ENCODE results near the gene ETV7. TPM values are rescaled to one million over a fixed set of nuclear protein-coding genes. Genes with fewer than 3 reads are reported as not detected.

ETV7 gene
- total and polyA plus RNA-seq, 12 donors, result 0.10 to 5.9 (median 0.17) TPM; not detected in 5

GRCh38 chr6:36368921-36369865 is 18.3 kb downstream of the ETV7 start:
- Histone ChIP-seq H3K4me3 (no peak overlapping the region), H3K27ac (no peak overlapping the region), H3K27me3 (peaks cover 0 to 16% (median 0%) of the 10 kb centered on the region in 7 donors), H3K4me1 (peaks cover 0 to 15% (median 0%) of the 10 kb centered on the region in 9 donors), H3K36me3 (peaks cover 0 to 33% (median 0%) of the 10 kb centered on the region in 9 donors), H3K9me3 (no peaks in the 10 kb centered on the region)
- 90% methylated on average over 14 of the region's 14 CpGs for WGBS, 2 donors
- DNase-seq, result no peak
- no peak for ATAC-seq
- TF ChIP-seq CTCF (IDR thresholded peaks at IDR 0.05), result no peak
- intact Hi-C loops (cut with DNase I), result loop anchor here in 4 of 10 donors (10.0 kb wide), 2 partner anchors 244 to 344 kb away; partner anchors contain the start of genes MAPK14 (in 2 of the 4) and SLC26A8 (in 2 of the 4)

GRCh38 chr6:36368421-36368820 is 19.0 kb downstream of the ETV7 start:
- no peak for ATAC-seq
- WGBS, 2 donors, result 82 to 84% methylated on average over 1 of the region's 1 CpG
- Histone ChIP-seq H3K4me3 (no peak overlapping the region), H3K4me1 (peaks cover 0 to 15% (median 0%) of the 10 kb centered on the region in 9 donors), H3K9me3 (no peaks in the 10 kb centered on the region), H3K27me3 (peaks cover 0 to 16% (median 0%) of the 10 kb centered on the region in 7 donors), H3K36me3 (peaks cover 0 to 33% (median 0%) of the 10 kb centered on the region in 9 donors), H3K27ac (no peak overlapping the region)
- intact Hi-C loops (cut with DNase I), result loop anchor here in 4 of 10 donors (10.0 kb wide), 2 partner anchors 244 to 344 kb away; partner anchors contain the start of genes MAPK14 (in 2 of the 4) and SLC26A8 (in 2 of the 4)
- TF ChIP-seq CTCF (IDR thresholded peaks at IDR 0.05), result no peak
- DNase-seq, result no peak

- WGBS, 2 donors, result 92 to 99% methylated on average over 3 of the region's 3 CpGs
- intact Hi-C loops (cut with DNase I), result loop anchor here in 4 of 10 donors (10.0 kb wide), 2 partner anchors 243 to 343 kb away; partner anchors contain the start of genes MAPK14 (in 2 of the 4) and SLC26A8 (in 2 of the 4)
- Histone ChIP-seq H3K4me1 (peaks cover 0 to 15% (median 0%) of the 10 kb centered on the region in 9 donors), H3K36me3 (peaks cover 0 to 28% (median 0%) of the 10 kb centered on the region in 9 donors), H3K27ac (no peak overlapping the region), H3K9me3 (no peaks in the 10 kb centered on the region), H3K27me3 (peaks cover 0 to 11% (median 0%) of the 10 kb centered on the region in 7 donors), H3K4me3 (no peak overlapping the region)
- ATAC-seq (no peak), DNase-seq (no peak)
- TF ChIP-seq CTCF (IDR thresholded peaks at IDR 0.05), result no peak
Observed at GRCh38 chr6:36367743-36368142, 19.7 kb downstream of the ETV7 start.
